KBM-7 (cell line): ENCODE measurements around the gene SERPINH1.

ENCODE experiments used
- DNase-seq: peaks from one replicate; pipeline ENCODE4 v3.0.0-alpha.2; 2015
- in situ Hi-C: fragments of 300-500 bp; cut with MboI; formaldehyde crosslinking; loops from 2 replicates; pipeline ENCODE4 v1.14.3; 2020; ENCODE audit warnings: low sequenced_read_pairs, low pct_unique_long_range_greater_than_20kb, mixed read lengths

Gene SERPINH1

DNA sequence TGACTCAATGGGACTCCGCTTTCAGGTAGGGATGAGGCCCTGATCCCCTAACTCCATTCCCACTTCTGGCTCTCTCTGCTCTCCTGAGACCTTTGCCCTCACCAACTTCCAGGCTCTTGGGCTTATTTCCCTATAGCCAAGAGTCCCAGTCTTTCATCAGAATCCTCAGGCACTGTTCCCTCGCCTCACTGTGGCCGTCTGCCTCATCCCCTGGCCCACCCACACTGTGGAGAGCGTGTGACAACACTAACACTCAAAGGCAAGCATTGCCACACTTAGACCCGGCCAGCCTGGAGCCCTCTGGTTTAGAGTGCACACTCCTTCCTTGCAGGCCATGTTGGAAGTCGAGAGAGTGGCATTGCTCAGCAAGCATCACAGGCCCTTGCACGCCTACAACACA is 27.0 kb downstream of the SERPINH1 start:
- in situ Hi-C loops = no loop called here
- DNase-seq = no peak

DNA sequence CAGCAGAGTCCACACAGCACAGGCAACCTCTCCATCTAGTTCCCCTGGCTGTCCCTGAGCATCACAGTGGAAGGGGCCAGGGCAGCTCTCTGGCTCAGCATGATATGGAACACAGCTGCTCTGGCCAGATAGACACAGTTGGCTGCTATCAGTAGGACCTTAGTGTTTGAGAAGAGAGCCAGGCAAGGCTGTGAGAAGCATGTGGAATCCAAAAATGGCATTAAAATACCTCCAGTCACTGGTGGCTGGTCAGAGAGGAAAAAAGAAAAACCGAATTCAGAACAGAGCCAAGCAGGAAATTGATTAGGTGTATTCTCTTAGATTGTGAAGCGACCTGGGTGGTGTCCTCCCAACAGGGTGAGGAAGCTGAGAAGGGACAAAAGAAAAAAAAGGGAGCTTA is 27.9 kb downstream of the SERPINH1 start:
- DNase-seq = no peak
- in situ Hi-C loops = no loop called here

DNA sequence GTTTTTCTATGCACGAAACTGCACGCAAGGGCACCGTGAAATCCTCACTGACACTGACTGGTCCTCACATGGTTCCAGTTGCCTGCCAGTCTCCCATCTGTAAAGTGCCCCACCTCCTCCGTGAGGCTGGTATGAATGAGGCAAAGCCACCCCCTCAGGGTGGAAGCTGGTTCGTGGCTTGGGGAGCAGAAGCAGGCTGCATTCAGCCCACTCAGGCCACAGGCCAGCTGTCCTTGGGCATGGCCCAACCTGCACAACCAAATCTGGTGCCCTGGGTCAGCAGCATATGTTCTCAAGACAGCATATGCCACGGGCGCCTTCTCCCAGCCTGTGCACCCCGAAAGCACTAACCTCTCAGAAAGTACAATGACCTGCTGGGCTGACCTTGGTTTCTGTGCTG is 29.3 kb downstream of the SERPINH1 start:
- no peak for DNase-seq
- in situ Hi-C loops = no loop called here

DNA sequence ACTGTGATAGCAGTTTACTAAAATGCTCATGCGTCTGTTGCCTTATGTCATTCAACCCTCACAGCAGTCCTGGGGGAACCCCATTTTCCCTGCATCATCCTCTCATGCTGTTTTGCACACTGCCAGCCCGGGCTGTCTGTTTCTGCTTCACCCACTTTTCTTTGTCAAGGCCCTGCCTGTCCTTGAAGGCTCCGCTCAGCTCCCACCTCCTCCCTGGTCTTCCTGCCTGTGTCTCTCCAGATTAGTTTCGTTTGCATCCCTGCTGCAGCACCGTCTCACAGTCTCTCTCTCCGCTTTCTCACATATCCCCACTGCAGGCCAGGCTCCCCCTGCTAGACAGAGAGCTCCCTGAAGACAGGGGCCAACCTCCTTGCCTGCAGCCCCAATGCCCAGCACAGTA is 29.9 kb downstream of the SERPINH1 start:
- no peak for DNase-seq
- in situ Hi-C loops = no loop called here

DNA sequence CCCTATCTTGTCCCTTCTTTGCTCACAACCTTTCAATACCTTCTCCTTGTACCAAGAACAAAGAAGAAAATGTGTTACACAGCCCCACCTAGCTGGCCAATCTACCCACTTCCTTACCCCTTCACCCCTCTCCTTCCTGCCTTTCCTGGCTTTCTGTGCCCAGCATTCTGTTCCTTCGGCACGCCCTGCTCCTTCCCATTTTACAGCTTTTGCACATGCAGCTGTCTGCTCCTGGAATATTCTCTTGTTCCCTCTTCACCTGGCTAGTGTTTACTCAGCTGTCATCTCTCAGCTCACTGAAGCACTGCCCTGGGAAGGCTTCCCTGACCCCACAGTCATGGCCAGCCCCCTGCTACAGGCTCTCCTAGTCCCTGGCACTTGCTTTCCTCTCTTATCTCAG is 30.7 kb downstream of the SERPINH1 start:
- in situ Hi-C loops = no loop called here
- DNase-seq = no peak

DNA sequence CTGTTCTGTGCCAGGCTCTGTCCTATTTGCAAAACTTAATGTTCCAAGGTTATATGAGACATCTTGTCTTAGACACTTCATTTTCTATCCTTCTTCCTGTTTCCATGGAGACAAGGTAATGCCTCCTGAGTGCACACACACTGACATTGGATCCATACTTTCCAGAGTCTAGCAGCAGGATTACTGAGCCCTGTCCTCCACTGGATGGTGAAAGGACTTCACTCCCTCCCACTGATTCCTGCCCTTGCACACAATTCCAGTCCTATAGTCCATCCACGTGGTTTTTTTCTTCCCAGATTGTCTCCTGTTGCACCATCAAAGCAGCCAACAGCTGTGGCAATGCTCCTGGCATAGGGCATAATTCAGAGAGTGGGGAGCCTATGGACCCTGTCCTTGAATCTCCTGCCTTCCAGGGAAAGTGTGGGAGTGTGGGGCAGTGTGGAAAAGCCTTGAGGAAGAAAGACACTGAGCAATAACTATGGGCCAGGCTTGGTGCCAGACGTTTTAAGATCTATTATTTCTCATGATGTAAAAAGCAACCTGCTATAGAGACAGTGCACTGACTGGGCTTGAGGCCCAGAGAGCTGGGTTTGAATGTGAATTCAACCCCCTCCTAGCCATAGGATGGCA is 31.3 kb downstream of the SERPINH1 start:
- DNase-seq = no peak

DNA sequence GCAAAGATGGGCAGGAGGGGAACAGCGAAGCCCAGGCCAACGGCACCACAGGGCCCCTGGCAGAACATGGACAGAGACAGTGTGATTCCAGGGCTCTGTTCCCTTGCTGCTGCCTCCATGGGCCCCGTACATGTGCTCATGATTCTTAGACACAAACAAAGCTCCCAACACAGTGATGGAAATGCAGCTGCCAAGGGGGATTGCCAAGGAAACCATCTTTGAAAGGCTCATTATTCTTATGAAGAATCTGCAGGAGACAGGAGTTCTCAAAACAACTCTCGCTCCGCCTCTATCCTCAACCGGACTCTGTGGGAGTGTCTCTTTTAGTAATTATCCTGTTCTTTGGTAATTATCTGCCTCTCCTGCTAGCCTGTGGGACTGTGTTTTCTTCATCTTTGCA is 32.2 kb downstream of the SERPINH1 start:
- in situ Hi-C loops = no loop called here
- no peak for DNase-seq

More for the DNA sequence above, 31.3 kb downstream of the SERPINH1 start:
- in situ Hi-C loops = no loop called here

GRCh38 chr11:75595429-75595828 is 33.4 kb downstream of the SERPINH1 start:
- DNase-seq = peak; percentile 30
- in situ Hi-C loops = no loop called here

DNA sequence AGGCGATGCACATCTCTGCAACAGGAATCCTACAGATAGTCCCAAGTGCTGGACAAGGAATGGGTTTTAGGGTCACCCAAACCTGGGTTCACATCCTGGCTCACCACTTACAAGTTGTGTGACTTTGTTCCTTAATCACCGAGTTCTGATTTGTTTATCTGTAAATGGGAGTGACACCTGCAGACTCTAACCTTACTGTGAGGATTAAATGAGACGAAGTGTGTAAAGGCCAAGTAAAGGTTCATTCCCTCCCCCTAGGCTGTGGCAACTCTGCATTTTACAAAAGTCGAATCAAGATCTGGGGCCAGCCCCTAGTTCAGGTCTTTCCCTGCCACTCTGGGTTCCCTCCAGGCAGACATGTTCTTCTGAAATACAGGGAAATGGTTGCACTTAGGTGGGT is 34.9 kb downstream of the SERPINH1 start:
- no peak for DNase-seq
- in situ Hi-C loops = no loop called here

GRCh38 chr11:75597636-75598035 is 35.6 kb downstream of the SERPINH1 start:
- peak; percentile 56 for DNase-seq

DNA sequence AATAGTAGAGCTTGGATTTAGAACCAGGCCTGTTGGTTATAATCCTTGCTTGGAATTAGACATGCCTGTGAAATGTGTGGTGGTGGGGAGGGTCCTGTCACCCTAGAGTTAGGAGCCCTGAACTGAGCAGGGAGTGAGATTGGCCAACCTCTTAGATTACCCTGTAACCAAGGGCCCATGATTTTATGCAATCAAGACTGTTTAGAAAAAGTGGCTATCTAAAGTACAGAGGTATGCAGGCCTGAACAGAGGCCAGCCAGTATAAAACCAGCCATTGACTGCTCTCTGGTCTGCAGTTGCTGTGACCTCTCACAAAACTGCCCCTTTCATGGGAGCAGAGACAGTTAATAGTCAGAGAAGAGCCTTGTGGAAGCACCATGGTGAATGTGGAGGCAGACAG is 36.2 kb downstream of the SERPINH1 start:
- DNase-seq = no peak
- in situ Hi-C loops = no loop called here

More at GRCh38 chr11:75597636-75598035, 35.6 kb downstream of the SERPINH1 start:
- in situ Hi-C loops = no loop called here

DNA sequence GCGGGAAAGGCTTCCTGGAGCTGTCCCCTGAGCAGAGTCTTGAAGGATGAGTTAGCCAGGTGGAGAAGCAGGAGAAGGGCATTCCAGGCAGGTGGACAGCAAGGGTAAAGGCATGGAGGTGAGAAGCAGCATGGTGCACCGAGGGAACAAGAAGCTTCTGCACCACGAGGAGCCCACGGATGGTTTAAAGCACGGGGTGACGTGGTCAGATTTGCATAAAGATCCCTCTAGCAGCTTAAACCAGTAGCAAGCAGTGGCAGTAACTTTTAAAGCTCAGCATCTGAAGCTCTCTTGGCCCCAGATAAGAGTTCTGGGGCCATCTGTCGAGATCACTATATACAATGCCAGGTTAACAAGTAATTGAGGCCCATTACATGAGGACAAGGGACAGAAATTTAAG is 36.8 kb downstream of the SERPINH1 start:
- DNase-seq = no peak
- in situ Hi-C loops = no loop called here

DNA sequence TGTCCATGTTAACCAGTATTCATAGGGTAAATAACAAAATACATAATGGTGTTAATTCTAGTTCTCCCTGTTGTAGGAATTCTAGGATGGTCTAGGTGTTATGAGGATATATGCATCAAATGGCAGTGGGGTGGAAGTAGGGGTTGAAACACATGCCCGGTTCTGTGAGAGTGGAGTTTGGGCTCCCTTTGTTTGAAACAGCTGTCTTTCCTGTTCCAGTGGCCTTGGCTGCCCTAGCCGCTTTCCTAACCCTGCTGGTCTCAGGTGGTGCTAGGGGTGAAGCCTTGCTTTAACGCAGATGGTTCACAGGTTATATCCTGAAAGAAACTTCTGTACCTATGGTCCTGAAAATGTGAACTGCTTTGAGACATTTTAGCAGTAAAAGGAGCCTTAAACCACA is 38.3 kb downstream of the SERPINH1 start:
- DNase-seq = no peak
- in situ Hi-C loops = no loop called here

- in situ Hi-C loops = no loop called here
- no peak for DNase-seq
These were observed 39.4 kb downstream of the SERPINH1 start for GRCh38 chr11:75601494-75601893.

DNA sequence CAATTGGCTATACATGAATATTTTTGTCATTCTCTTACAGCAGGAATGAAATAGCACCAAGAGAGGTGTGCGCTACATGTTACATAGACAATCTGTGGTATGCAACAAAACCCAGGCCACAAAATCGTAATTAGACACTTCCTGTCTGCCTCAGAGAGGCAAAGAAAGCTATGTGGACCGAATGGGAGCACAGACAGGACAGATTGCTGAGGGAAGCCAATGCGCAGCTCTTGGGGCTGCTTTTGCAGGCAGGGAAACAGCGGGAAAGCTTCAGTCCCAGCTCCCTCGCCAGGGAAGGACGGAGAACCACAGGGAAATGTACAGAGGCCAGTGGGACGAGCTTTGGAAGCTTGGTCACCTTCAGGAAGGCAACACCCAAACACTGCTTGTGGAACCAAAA is 40.9 kb downstream of the SERPINH1 start:
- no peak for DNase-seq
- in situ Hi-C loops = no loop called here

DNA sequence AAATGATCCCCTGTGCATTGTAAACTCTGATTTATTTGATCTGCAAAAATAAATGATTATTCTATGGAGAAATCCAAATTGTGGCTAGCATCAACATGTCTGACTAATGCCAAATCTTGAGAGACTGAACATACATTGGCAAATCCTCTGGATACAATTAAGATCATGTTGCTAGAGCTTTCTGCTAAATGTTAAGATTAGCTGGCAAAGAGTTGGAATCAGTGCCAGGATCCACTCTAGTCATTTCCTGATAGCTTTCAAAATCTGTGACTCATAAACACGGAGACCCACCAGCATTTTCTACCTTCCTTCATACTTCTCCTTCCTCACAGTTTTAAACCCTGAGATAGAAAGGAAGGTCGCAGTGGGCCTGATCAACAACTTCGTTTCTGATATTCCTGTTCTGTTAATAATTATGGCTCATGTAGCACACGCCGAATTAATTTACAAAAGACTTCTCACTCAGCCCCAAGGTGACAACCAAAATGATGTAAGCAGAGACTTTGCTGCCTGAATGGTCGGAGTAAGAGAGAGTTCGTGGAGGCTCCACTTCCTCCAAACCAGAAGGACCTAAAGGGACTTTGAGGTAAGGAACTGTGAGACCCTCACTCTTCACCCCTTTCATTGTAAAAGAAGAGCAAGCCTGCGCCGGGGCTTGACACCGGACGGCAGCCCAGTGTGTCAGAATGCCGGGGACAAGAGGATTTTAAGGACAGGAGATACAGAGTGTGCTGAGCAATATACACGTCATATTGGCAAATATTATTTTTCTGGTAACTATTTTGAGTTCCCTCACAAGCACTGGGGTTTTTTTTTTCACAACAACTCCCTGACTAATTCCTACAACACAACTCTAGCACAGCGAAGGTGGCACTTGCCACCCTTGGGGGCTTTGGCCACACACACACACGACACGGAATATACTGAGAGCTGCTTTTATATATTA is 42.0 kb downstream of the SERPINH1 start:
- in situ Hi-C loops = no loop called here
- DNase-seq = no peak

- no peak for DNase-seq
- in situ Hi-C loops = no loop called here
These were observed 44.0 kb downstream of the SERPINH1 start for GRCh38 chr11:75606099-75606498.

GRCh38 chr11:75611823-75612222 is 49.8 kb downstream of the SERPINH1 start:
- no peak for DNase-seq
- in situ Hi-C loops = no loop called here

DNA sequence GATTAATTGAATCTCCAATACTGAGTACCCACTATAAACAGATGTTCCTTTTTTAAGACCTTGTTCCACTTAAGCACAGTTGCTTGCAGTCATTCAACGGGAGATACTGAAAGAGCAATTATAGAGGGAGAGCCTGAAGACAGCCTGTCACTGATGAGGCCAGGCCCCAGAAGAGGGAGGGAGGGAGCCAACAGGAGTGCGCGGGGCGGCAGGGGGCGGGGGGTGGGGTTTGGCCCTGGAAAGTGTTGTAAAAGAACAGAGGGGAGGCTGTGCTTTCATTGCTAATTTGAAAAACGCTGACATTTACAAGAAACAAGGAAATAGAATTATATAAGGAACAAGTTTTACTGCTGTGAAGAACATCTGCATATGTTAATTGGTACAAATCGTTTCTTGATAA is 53.7 kb downstream of the SERPINH1 start:
- no peak for DNase-seq
- in situ Hi-C loops = no loop called here

- in situ Hi-C loops = no loop called here
- no peak for DNase-seq
These were observed 54.2 kb downstream of the SERPINH1 start for GRCh38 chr11:75616281-75616680.
